HG03060 (cell line): ENCODE measurements around the gene KRTAP10-2.
"Not testable (repeated sequence)": the region's sequence is repeated elsewhere in the genome, so short reads cannot be mapped to it uniquely, and the experiment has no call there.

Experiments used
- ATAC-seq: cut with Tn5 transposase; IDR thresholded peaks from one replicate; pipeline ENCODE4 v1.9.1; 2021; ENCODE audit warnings: low read depth, moderate number of reproducible peaks; ENCODE audit not compliant: unreplicated experiment

The KRTAP10-2 gene

GRCh38 chr21:44503901-44504399, 47.4 kb downstream of the KRTAP10-2 start:
- ATAC-seq: no peak

DNA sequence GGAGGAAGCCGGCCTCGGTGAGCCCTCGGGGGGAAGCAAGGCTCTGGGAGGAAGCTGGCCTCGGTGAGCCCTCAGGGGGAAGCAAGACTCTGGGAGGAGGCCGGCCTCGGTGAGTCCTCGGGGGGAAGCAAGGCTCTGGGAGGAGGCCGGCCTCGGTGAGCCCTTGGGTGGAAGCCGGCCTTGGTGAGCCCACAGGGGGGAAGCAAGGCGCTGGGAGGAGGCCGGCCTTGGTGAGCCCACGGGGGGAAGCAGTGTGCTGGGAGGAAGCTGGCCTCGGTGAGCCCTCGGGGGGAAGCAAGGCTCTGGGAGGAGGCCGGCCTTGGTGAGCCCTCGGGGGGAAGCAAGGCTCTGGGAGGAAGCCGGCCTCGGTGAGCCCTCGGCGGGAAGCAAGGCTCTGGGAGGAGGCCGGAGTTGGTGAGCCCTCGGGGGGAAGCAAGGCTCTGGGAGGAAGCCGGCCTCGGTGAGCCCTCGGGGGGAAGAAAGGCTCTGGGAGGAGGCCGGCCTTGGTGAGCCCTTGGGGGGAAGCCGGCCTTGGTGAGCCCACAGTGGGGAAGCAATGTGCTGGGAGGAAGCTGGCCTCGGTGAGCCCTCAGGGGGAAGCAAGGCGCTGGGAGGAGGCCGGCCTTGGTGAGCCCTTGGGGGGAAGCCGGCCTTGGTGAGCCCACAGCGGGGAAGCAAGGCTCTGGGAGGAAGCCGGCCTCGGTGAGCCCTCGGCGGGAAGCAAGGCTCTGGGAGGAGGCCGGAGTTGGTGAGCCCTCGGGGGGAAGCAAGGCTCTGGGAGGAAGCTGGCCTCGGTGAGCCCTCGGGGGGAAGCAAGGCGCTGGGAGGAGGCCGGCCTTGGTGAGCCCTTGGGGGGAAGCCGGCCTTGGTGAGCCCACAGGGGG, 48.1 kb downstream of the KRTAP10-2 start:
- ATAC-seq: not testable (repeated sequence)

- ATAC-seq: no peak
Measured at GRCh38 chr21:44502171-44502958, 48.9 kb downstream of the KRTAP10-2 start.
